HFFc6 (cell line): ENCODE data around the gene MRPS9. TPM values are rescaled to one million over a fixed set of nuclear protein-coding genes. Genes with fewer than 3 reads are reported as not detected.
A peak's percentile ranks its signal among the peaks of the same experiment; 100 is the strongest.

Source experiments
- DNase-seq: peaks from one replicate; pipeline ENCODE4 v3.0.0-alpha.2; 2018
- H3K27ac Mint-ChIP-seq: 2 replicates; pipeline ENCODE4 v1.8.0; 2020; ENCODE audit warnings: mild to moderate bottlenecking, mixed read lengths
- H3K27me3 Mint-ChIP-seq: 2 replicates; pipeline ENCODE4 v1.8.0; 2021; ENCODE audit warnings: mild to moderate bottlenecking, moderate library complexity, mixed read lengths; ENCODE audit not compliant: insufficient read depth
- H3K36me3 Mint-ChIP-seq: 2 replicates; pipeline ENCODE4 v1.8.0; 2021; ENCODE audit warnings: low read depth, mixed read lengths
- H3K4me1 Mint-ChIP-seq: 2 replicates; pipeline ENCODE4 v1.8.0; 2020; ENCODE audit warnings: low read depth, mixed read lengths
- H3K4me3 Mint-ChIP-seq: 2 replicates; pipeline ENCODE4 v1.8.0; 2020; ENCODE audit warnings: mild to moderate bottlenecking, moderate library complexity, mixed read lengths
- H3K9me3 Mint-ChIP-seq: 2 replicates; pipeline ENCODE4 v1.8.0; 2020; ENCODE audit warnings: mild to moderate bottlenecking, mixed read lengths
- CTCF ChIP-seq: fragments of 200-600 bp; sonication (generic); IDR thresholded peaks from 2 replicates; pipeline ENCODE4 v1.5.0; 2021; ENCODE audit warnings: antibody characterized with exemption, mild to moderate bottlenecking
- long read RNA-seq: library from polyadenylated mRNA; unstranded; transcript quantifications from one replicate; pipeline ENCODE4 v2.0.0, GENCODE V29; 2019
- total RNA-seq, 6 experiments: library from RNA; stranded (reverse); fragmentation: NEBNext Ultra II Directional; extraction: Animal tissue kit (Norgen Biotek cat#: 25700); gene quantifications; 2 replicates in 1 of 6; 3 replicates in 5 of 6; pipeline ENCODE4 v1.2.3, GENCODE V29; 2021

The MRPS9 gene
- total RNA-seq, result 10 to 100 TPM; 20.4 to 33.0 (median 28.0) TPM
- long read RNA-seq, transcript MRPS9-201 (11 exons, 1,500 nt), result major isoform, 42 of 48 reads
- long read RNA-seq, partial matches to known transcripts, result 3 of 48 reads
- long read RNA-seq, other reads (novel, unspliced or antisense), result 3 of 48 reads

GRCh38 chr2:105037572-105038382 lies at the start of gene MRPS9:
TSS of gene MRPS9 (plus strand) at chr2:105038069. CDS start at chr2:105038093, 24 bp downstream.
- DNase-seq, result peak; percentile 96
- Mint-ChIP-seq H3K27me3 (no peaks in the 10 kb centered on the region; the same call in 1 of the 2 replicates), H3K4me3 (peak within 1 kb of the TSS; percentile 99), H3K36me3 (no peaks in the 10 kb centered on the region; the same call in 1 of the 2 replicates), H3K9me3 (no peaks in the 10 kb centered on the region), H3K4me1 (peaks cover 32% of the 10 kb centered on the region), H3K27ac (peak within 1 kb of the TSS; percentile 94)
- TF ChIP-seq CTCF, result no peak

- no peak for TF ChIP-seq CTCF
- no peaks in the 10 kb centered on the region for H3K27me3 Mint-ChIP-seq
- DNase-seq, result no peak
- H3K9me3 Mint-ChIP-seq, result peaks cover 9% of the 10 kb centered on the region
- H3K4me1 Mint-ChIP-seq, result no peaks in the 10 kb centered on the region
- H3K36me3 Mint-ChIP-seq, result no peaks in the 10 kb centered on the region
- no peak overlapping the region for H3K27ac Mint-ChIP-seq
- no peak overlapping the region for H3K4me3 Mint-ChIP-seq
Measured at GRCh38 chr2:105005181-105005951, 32.5 kb upstream of the MRPS9 start.

GRCh38 chr2:105007367-105007766 lies 30.5 kb upstream of the MRPS9 start:
- Mint-ChIP-seq H3K4me3 (no peak overlapping the region), H3K4me1 (no peaks in the 10 kb centered on the region), H3K9me3 (peaks cover 9% of the 10 kb centered on the region), H3K36me3 (no peaks in the 10 kb centered on the region), H3K27me3 (no peaks in the 10 kb centered on the region), H3K27ac (no peak overlapping the region)
- TF ChIP-seq CTCF, result no peak
- DNase-seq, result no peak

- H3K36me3 Mint-ChIP-seq, result no peaks in the 10 kb centered on the region
- no peaks in the 10 kb centered on the region; the same call in 1 of the 2 replicates for H3K27me3 Mint-ChIP-seq
- no peak overlapping the region for H3K27ac Mint-ChIP-seq
- no peak for DNase-seq
- no peaks in the 10 kb centered on the region for H3K9me3 Mint-ChIP-seq
- TF ChIP-seq CTCF, result no peak
- peaks cover 7% of the 10 kb centered on the region for H3K4me1 Mint-ChIP-seq
- no peak overlapping the region for H3K4me3 Mint-ChIP-seq
Measured at GRCh38 chr2:105032476-105032875, 5.4 kb upstream of the MRPS9 start.

GRCh38 chr2:105034170-105034569 lies 3.7 kb upstream of the MRPS9 start:
- TF ChIP-seq CTCF, result no peak
- no peak for DNase-seq
- H3K27ac Mint-ChIP-seq, result no peak overlapping the region
- no peaks in the 10 kb centered on the region for H3K36me3 Mint-ChIP-seq
- no peaks in the 10 kb centered on the region for H3K9me3 Mint-ChIP-seq
- no peak overlapping the region for H3K4me3 Mint-ChIP-seq
- no peaks in the 10 kb centered on the region; the same call in 1 of the 2 replicates for H3K27me3 Mint-ChIP-seq
- H3K4me1 Mint-ChIP-seq, result peaks cover 18% of the 10 kb centered on the region
